HEK293 (cell line): ENCODE measurements around the gene COL18A1.

Experiments
- GLIS2 ChIP-seq: fragments of 450-650 bp; formaldehyde crosslinking; IDR thresholded peaks from 2 replicates; pipeline ENCODE4 v1.5.1; 2016; ENCODE audit warnings: missing biosample characterization, missing genetic modification characterization
- HOXC10 ChIP-seq: sonication (generic); formaldehyde crosslinking; IDR thresholded peaks from 2 replicates; pipeline ENCODE4 v1.8.1; 2023; ENCODE audit warnings: mild to moderate bottlenecking, missing genetic modification reagents
- KLF16 ChIP-seq: fragments of 450-650 bp; formaldehyde crosslinking; IDR thresholded peaks from 2 replicates; pipeline ENCODE4 v1.5.1; 2017; ENCODE audit warnings: missing biosample characterization, missing genetic modification characterization
- KLF9 ChIP-seq: fragments of 450-650 bp; formaldehyde crosslinking; IDR thresholded peaks from 2 replicates; pipeline ENCODE4 v1.5.1; 2016; ENCODE audit warnings: missing biosample characterization, missing genetic modification characterization, low read depth
- SP2 ChIP-seq: fragments of 450-650 bp; formaldehyde crosslinking; IDR thresholded peaks from 2 replicates; pipeline ENCODE4 v1.5.1; 2016; ENCODE audit warnings: missing biosample characterization, missing genetic modification characterization
- WT1 ChIP-seq: fragments of 450-650 bp; formaldehyde crosslinking; IDR thresholded peaks from 2 replicates; pipeline ENCODE4 v1.5.1; 2016; ENCODE audit warnings: missing biosample characterization, missing genetic modification characterization
- YY1 ChIP-seq: fragments of 450-650 bp; formaldehyde crosslinking; IDR thresholded peaks from 2 replicates; pipeline ENCODE4 v1.5.1; 2018; ENCODE audit warnings: missing biosample characterization, missing genetic modification characterization
- ZBTB1 ChIP-seq: fragments of 450-650 bp; formaldehyde crosslinking; IDR thresholded peaks from 2 replicates; pipeline ENCODE4 v1.5.1; 2016; ENCODE audit warnings: missing biosample characterization, missing genetic modification characterization
- ZBTB21 ChIP-seq: fragments of 450-650 bp; formaldehyde crosslinking; IDR thresholded peaks from 2 replicates; pipeline ENCODE4 v1.5.1; 2017; ENCODE audit warnings: missing biosample characterization, missing genetic modification characterization
- ZBTB26 ChIP-seq: fragments of 450-650 bp; formaldehyde crosslinking; optimal IDR thresholded peaks from 2 replicates; pipeline ENCODE3; 2016; ENCODE audit warnings: missing biosample characterization, mild to moderate bottlenecking, missing genetic modification characterization
- ZFP3 ChIP-seq: fragments of 450-650 bp; formaldehyde crosslinking; IDR thresholded peaks from 2 replicates; pipeline ENCODE4 v1.5.1; 2016; ENCODE audit warnings: low read depth, missing biosample characterization, missing genetic modification characterization
- ZIC2 ChIP-seq: fragments of 450-650 bp; formaldehyde crosslinking; IDR thresholded peaks from 2 replicates; pipeline ENCODE4 v1.5.1; 2016; ENCODE audit warnings: missing biosample characterization, missing genetic modification characterization
- ZNF146 ChIP-seq: fragments of 450-650 bp; formaldehyde crosslinking; IDR thresholded peaks from 2 replicates; pipeline ENCODE4 v1.5.1; 2016; ENCODE audit warnings: missing biosample characterization, missing genetic modification characterization
- ZNF155 ChIP-seq: fragments of 450-650 bp; formaldehyde crosslinking; IDR thresholded peaks from 2 replicates; pipeline ENCODE4 v1.5.1; 2016; ENCODE audit warnings: missing biosample characterization, missing genetic modification characterization
- ZNF202 ChIP-seq: fragments of 450-650 bp; formaldehyde crosslinking; IDR thresholded peaks from 2 replicates; pipeline ENCODE4 v1.5.1; 2016; ENCODE audit warnings: missing biosample characterization, missing genetic modification characterization, borderline replicate concordance
- ZNF211 ChIP-seq: fragments of 450-650 bp; formaldehyde crosslinking; IDR thresholded peaks from 2 replicates; pipeline ENCODE4 v1.5.1; 2016; ENCODE audit warnings: low read depth, missing biosample characterization, missing genetic modification characterization
- ZNF214 ChIP-seq: fragments of 450-650 bp; formaldehyde crosslinking; IDR thresholded peaks from 2 replicates; pipeline ENCODE4 v1.5.1; 2017; ENCODE audit warnings: missing biosample characterization, mild to moderate bottlenecking, missing genetic modification characterization, borderline replicate concordance
- ZNF223 ChIP-seq: fragments of 450-650 bp; formaldehyde crosslinking; IDR thresholded peaks from 2 replicates; pipeline ENCODE4 v1.5.1; 2016; ENCODE audit warnings: missing biosample characterization, missing genetic modification characterization
- ZNF302 ChIP-seq: fragments of 450-650 bp; formaldehyde crosslinking; IDR thresholded peaks from 2 replicates; pipeline ENCODE4 v1.5.1; 2016; ENCODE audit warnings: missing biosample characterization, missing genetic modification characterization, low read depth
- ZNF394 ChIP-seq: fragments of 450-650 bp; formaldehyde crosslinking; IDR thresholded peaks from 2 replicates; pipeline ENCODE4 v1.5.1; 2016; ENCODE audit warnings: missing biosample characterization, missing genetic modification characterization, mild to moderate bottlenecking, moderate library complexity, borderline replicate concordance
- ZNF530 ChIP-seq: fragments of 450-650 bp; formaldehyde crosslinking; IDR thresholded peaks from 2 replicates; pipeline ENCODE4 v1.5.1; 2016; ENCODE audit warnings: low read depth, missing biosample characterization, missing genetic modification characterization
- ZNF549 ChIP-seq: fragments of 450-650 bp; IDR thresholded peaks from 2 replicates; pipeline ENCODE4 v1.5.1; 2018; ENCODE audit warnings: missing biosample characterization, missing genetic modification characterization, mild to moderate bottlenecking, inconsistent platforms, moderate library complexity
- ZNF558 ChIP-seq: fragments of 450-650 bp; formaldehyde crosslinking; IDR thresholded peaks from 2 replicates; pipeline ENCODE4 v1.5.1; 2016; ENCODE audit warnings: missing biosample characterization, missing genetic modification characterization
- ZNF571 ChIP-seq: fragments of 450-650 bp; formaldehyde crosslinking; IDR thresholded peaks from 2 replicates; pipeline ENCODE4 v1.5.0; 2017; ENCODE audit warnings: missing biosample characterization, missing genetic modification characterization
- ZNF658 ChIP-seq: fragments of 450-650 bp; formaldehyde crosslinking; IDR thresholded peaks from 2 replicates; pipeline ENCODE4; 2016; ENCODE audit warnings: missing biosample characterization, missing genetic modification characterization
- ZNF660 ChIP-seq: fragments of 450-650 bp; IDR thresholded peaks from 2 replicates; pipeline ENCODE4 v1.5.1; 2018; ENCODE audit warnings: missing biosample characterization, mild to moderate bottlenecking, missing genetic modification characterization
- ZNF776 ChIP-seq: fragments of 450-650 bp; formaldehyde crosslinking; IDR thresholded peaks from 2 replicates; pipeline ENCODE4 v1.5.0; 2017; ENCODE audit warnings: missing biosample characterization, missing genetic modification characterization, borderline replicate concordance
- TF ChIP-seq, protein P1 (sequence below): fragments of 450-650 bp; formaldehyde crosslinking; IDR thresholded peaks from 2 replicates; pipeline ENCODE4 v1.5.1; 2016; ENCODE audit warnings: missing biosample characterization, missing genetic modification characterization, borderline replicate concordance
- TF ChIP-seq, protein P2 (sequence below): fragments of 450-650 bp; formaldehyde crosslinking; IDR thresholded peaks from 2 replicates; pipeline ENCODE4 v1.5.1; 2017; ENCODE audit warnings: missing biosample characterization, missing genetic modification characterization
- TF ChIP-seq, protein P3 (sequence below): fragments of 450-650 bp; formaldehyde crosslinking; IDR thresholded peaks from 2 replicates; pipeline ENCODE4 v1.5.1; 2016; ENCODE audit warnings: missing biosample characterization, missing genetic modification characterization
- TF ChIP-seq, protein P4 (sequence below): fragments of 450-650 bp; formaldehyde crosslinking; IDR thresholded peaks from 2 replicates; pipeline ENCODE4 v1.5.1; 2016; ENCODE audit warnings: missing biosample characterization, missing genetic modification characterization
- TF ChIP-seq, protein P5 (sequence below): fragments of 450-650 bp; formaldehyde crosslinking; IDR thresholded peaks from 2 replicates; pipeline ENCODE4 v1.5.1; 2016; ENCODE audit warnings: missing biosample characterization, missing genetic modification characterization

COL18A1 gene

DNA sequence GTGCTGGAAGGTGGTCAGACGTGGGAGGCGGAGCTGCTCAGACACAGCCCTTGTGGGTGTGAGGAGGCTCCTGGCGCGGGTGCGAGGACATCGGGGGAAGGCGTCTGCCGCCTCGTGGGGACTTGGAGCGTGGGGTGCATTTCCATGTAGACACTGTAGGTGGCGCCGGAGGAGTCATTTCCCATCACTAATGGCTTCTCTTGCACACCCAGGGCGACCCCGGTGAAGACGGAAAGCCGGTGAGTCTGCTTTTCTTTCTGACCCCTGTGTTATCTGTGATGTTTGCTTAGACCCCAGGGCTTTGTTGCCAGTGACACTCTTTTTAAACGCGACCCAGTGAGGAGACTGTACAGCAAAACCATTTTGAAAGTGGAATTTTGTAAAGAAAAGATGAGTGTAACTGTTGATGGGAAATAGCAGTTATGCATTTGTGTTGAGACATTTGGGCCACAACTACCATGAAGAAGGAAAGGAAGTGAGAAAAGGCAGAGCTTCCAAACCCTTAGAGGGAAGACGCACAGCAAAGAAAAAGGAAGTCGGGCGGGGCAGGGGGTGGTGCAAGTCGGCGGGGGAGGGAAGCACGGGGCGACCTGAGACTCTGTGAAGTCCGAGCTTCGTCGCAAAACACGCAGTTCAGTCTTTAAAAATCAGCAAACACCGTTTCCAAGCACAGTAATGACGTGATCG is 73.3 kb downstream of the COL18A1 start (continued):
- TF ChIP-seq, protein P1, sequence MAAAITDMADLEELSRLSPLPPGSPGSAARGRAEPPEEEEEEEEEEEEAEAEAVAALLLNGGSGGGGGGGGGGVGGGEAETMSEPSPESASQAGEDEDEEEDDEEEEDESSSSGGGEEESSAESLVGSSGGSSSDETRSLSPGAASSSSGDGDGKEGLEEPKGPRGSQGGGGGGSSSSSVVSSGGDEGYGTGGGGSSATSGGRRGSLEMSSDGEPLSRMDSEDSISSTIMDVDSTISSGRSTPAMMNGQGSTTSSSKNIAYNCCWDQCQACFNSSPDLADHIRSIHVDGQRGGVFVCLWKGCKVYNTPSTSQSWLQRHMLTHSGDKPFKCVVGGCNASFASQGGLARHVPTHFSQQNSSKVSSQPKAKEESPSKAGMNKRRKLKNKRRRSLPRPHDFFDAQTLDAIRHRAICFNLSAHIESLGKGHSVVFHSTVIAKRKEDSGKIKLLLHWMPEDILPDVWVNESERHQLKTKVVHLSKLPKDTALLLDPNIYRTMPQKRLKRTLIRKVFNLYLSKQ (tag by site-specific recombination), result no peak
- no peak for TF ChIP-seq ZNF214
- no peak for TF ChIP-seq ZNF660
- no peak for TF ChIP-seq ZNF223
- no peak for TF ChIP-seq KLF9 (tag by site-specific recombination)
- no peak for TF ChIP-seq ZNF155 (tag by site-specific recombination)
- no peak for TF ChIP-seq ZNF776
- TF ChIP-seq ZFP3, result no peak
- no peak for TF ChIP-seq ZIC2
- TF ChIP-seq ZBTB1 (tag by site-specific recombination), result no peak
- TF ChIP-seq, protein P2, sequence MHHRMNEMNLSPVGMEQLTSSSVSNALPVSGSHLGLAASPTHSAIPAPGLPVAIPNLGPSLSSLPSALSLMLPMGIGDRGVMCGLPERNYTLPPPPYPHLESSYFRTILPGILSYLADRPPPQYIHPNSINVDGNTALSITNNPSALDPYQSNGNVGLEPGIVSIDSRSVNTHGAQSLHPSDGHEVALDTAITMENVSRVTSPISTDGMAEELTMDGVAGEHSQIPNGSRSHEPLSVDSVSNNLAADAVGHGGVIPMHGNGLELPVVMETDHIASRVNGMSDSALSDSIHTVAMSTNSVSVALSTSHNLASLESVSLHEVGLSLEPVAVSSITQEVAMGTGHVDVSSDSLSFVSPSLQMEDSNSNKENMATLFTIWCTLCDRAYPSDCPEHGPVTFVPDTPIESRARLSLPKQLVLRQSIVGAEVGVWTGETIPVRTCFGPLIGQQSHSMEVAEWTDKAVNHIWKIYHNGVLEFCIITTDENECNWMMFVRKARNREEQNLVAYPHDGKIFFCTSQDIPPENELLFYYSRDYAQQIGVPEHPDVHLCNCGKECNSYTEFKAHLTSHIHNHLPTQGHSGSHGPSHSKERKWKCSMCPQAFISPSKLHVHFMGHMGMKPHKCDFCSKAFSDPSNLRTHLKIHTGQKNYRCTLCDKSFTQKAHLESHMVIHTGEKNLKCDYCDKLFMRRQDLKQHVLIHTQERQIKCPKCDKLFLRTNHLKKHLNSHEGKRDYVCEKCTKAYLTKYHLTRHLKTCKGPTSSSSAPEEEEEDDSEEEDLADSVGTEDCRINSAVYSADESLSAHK (tag by site-specific recombination), result no peak
- TF ChIP-seq, protein P3, sequence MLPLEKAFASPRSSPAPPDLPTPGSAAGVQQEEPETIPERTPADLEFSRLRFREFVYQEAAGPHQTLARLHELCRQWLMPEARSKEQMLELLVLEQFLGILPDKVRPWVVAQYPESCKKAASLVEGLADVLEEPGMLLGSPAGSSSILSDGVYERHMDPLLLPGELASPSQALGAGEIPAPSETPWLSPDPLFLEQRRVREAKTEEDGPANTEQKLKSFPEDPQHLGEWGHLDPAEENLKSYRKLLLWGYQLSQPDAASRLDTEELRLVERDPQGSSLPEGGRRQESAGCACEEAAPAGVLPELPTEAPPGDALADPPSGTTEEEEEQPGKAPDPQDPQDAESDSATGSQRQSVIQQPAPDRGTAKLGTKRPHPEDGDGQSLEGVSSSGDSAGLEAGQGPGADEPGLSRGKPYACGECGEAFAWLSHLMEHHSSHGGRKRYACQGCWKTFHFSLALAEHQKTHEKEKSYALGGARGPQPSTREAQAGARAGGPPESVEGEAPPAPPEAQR (tag by site-specific recombination), result no peak
- no peak for TF ChIP-seq ZNF530 (tag by site-specific recombination)
- no peak for TF ChIP-seq ZNF549
- TF ChIP-seq YY1, result peak; percentile 64
- TF ChIP-seq, protein P4, sequence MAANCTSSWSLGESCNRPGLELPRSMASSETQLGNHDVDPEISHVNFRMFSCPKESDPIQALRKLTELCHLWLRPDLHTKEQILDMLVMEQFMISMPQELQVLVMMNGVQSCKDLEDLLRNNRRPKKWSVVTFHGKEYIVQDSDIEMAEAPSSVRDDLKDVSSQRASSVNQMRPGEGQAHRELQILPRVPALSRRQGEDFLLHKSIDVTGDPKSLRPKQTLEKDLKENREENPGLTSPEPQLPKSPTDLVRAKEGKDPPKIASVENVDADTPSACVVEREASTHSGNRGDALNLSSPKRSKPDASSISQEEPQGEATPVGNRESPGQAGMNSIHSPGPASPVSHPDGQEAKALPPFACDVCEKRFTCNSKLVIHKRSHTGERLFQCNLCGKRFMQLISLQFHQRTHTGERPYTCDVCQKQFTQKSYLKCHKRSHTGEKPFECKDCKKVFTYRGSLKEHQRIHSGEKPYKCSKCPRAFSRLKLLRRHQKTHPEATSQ (tag by site-specific recombination), result no peak
- TF ChIP-seq ZNF558 (tag by site-specific recombination), result no peak
- TF ChIP-seq ZBTB26, result peak; percentile 23
- TF ChIP-seq ZNF571, result no peak
- no peak for TF ChIP-seq ZNF202
- no peak for TF ChIP-seq ZNF211 (tag by site-specific recombination)
- no peak for TF ChIP-seq WT1 (tag by site-specific recombination)
- TF ChIP-seq SP2 (tag by site-specific recombination), result peak; percentile 18; the same call in 1 of the 2 replicates
- TF ChIP-seq ZNF394 (tag by site-specific recombination), result no peak
- no peak for TF ChIP-seq ZNF658 (tag by site-specific recombination)
- no peak for TF ChIP-seq ZNF302 (tag by site-specific recombination)
- TF ChIP-seq ZNF146, result no peak
- no peak for TF ChIP-seq ZBTB21 (tag by site-specific recombination)
- TF ChIP-seq, protein P5, sequence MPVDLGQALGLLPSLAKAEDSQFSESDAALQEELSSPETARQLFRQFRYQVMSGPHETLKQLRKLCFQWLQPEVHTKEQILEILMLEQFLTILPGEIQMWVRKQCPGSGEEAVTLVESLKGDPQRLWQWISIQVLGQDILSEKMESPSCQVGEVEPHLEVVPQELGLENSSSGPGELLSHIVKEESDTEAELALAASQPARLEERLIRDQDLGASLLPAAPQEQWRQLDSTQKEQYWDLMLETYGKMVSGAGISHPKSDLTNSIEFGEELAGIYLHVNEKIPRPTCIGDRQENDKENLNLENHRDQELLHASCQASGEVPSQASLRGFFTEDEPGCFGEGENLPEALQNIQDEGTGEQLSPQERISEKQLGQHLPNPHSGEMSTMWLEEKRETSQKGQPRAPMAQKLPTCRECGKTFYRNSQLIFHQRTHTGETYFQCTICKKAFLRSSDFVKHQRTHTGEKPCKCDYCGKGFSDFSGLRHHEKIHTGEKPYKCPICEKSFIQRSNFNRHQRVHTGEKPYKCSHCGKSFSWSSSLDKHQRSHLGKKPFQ (tag by site-specific recombination), result no peak
- peak; percentile 57; the same call in 1 of the 2 replicates for TF ChIP-seq GLIS2 (tag by site-specific recombination)
- no peak for TF ChIP-seq KLF16 (tag by site-specific recombination)
- no peak for TF ChIP-seq HOXC10 (CRISPR knock-in tag)
